GM21367 (cell line): ENCODE results near the gene TCAF1.
"Not testable (repeated sequence)": the region's sequence is repeated elsewhere in the genome, so short reads cannot be mapped to it uniquely, and the experiment has no call there.

Experiments
- ATAC-seq: cut with Tn5 transposase; IDR thresholded peaks from one replicate; pipeline ENCODE4 v1.9.1; 2021; ENCODE audit not compliant: unreplicated experiment

TCAF1 gene

GRCh38 chr7:143902332-143902899 is 440 bp upstream of the TCAF1 start:
- no peak for ATAC-seq

GRCh38 chr7:143901332-143901667 is 676 bp downstream of the TCAF1 start:
- ATAC-seq = no peak

GRCh38 chr7:143900230-143900766 is 1.7 kb downstream of the TCAF1 start:
- ATAC-seq = no peak

GRCh38 chr7:143898810-143899209 is 3.2 kb downstream of the TCAF1 start:
- no peak for ATAC-seq

- ATAC-seq = no peak
Observed at GRCh38 chr7:143896667-143897066, 5.3 kb downstream of the TCAF1 start.

- ATAC-seq = peak; percentile 100
Observed at GRCh38 chr7:143892527-143893300, 9.3 kb downstream of the TCAF1 start.

GRCh38 chr7:143891457-143891856 is 10.5 kb downstream of the TCAF1 start:
- ATAC-seq = no peak

GRCh38 chr7:143890558-143890957 is 11.4 kb downstream of the TCAF1 start:
- ATAC-seq = no peak

GRCh38 chr7:143889068-143889467 is 12.9 kb downstream of the TCAF1 start:
- no peak for ATAC-seq

- ATAC-seq = no peak
Observed at GRCh38 chr7:143886826-143887477, 15.0 kb downstream of the TCAF1 start.

GRCh38 chr7:143885951-143886350 is 16.0 kb downstream of the TCAF1 start:
- ATAC-seq = no peak

- ATAC-seq = peak; percentile 88
Observed at GRCh38 chr7:143884969-143885559, 16.9 kb downstream of the TCAF1 start.

GRCh38 chr7:143884241-143884968 is 17.6 kb downstream of the TCAF1 start:
- ATAC-seq = no peak

GRCh38 chr7:143882604-143883078 is 19.3 kb downstream of the TCAF1 start:
- no peak for ATAC-seq

GRCh38 chr7:143882020-143882603 is 19.9 kb downstream of the TCAF1 start:
- no peak for ATAC-seq

GRCh38 chr7:143878884-143879283 is 23.1 kb downstream of the TCAF1 start:
- no peak for ATAC-seq

- no peak for ATAC-seq
Observed at GRCh38 chr7:143877098-143877497, 24.9 kb downstream of the TCAF1 start.

GRCh38 chr7:143876218-143876617 is 25.8 kb downstream of the TCAF1 start:
- ATAC-seq = no peak

GRCh38 chr7:143873242-143873641 is 28.7 kb downstream of the TCAF1 start:
- not testable (repeated sequence) for ATAC-seq

GRCh38 chr7:143871534-143871933 is 30.4 kb downstream of the TCAF1 start:
- not testable (repeated sequence) for ATAC-seq
